ENCODE data around the gene TRAPPC14.

The TRAPPC14 gene

DNA sequence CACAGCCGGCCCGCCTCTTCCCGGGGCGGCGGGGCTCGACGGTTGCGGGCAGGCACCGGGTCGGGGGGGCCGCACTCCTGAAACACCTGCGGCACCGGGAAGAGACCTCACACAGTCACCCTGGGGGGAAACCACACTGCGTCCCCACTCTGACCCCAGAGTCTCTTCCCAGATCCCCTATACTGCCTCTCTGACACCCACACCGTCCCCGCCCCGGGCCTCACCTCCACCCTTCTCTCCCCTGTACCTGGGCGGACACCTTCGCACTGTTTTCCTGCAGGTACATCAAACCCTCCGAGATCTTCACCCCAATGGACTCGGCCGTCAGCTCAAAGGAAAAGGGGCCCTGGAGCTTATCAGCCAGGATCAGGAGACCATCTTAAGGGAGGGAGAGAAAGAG lies 13.3 kb upstream of the TRAPPC14 start:
- DNase-seq = no peak

DNA sequence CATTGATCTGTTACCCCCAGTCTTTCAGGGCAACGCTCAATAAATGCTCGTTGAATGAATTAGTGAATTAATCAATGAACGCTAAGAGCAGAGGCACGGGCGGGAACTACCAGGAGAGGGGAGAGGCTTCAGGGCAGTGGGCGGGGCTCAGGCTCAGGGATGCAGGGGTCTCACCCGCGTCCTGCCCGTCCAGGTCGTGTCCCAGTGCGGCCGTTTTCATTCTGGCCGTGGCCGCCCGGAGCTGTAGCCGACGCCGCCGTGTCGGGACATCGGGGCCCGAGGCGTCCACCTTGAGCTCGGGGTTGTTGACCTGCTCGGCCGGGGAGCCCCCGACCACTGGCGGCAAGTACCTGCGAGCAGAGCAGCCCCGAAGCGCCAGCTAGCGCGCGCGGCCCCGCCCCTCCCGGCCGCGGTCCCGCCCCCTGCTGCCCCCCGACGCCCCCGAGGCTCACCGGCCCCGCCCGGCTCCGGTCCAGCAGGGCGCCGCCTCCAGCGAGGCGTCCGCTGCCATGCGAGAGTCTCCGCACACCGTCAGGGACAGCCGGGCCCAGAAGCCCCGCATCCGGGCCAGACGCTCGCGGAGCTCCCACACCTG lies 12.7 kb upstream of the TRAPPC14 start:
- DNase-seq = no peak

DNA sequence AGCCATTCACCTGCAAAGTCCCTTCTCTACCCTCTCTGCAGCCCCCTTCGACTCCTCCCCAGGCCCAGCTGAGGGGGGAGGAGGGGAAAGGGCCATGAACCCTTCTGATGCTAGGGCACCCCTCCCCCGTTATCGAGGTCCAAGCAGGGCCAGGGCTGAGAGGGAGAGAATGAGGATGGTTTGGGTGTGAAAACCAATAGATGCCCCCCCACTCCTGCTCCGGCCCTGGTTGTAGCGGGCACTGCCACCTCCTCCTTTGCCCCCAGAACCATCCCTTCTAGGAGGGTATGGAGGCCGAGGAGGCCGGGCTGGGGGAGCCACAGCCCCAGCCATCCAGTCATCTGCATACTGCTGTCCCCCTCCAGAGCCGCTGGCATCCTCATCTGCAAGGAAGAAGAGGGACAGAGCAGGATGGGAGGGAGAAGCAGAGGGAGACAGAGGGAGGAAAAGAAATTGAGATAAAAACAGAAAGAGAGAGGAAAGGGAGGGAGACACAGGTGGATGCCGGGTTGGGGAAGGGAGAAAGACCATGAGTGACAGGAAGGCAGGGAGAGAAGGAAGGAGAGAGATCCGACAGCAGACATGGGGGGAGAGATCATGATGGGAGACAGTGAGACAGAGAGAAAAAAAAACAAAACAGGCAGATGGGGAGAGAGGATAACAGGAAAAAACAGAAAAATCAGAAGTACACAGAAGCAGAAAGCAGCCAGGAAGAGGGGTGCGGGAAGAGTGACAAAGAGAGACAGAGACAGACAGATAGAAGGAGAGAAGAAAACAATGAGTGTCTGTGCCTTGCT lies 11.8 kb upstream of the TRAPPC14 start:
- DNase-seq = no peak

DNA sequence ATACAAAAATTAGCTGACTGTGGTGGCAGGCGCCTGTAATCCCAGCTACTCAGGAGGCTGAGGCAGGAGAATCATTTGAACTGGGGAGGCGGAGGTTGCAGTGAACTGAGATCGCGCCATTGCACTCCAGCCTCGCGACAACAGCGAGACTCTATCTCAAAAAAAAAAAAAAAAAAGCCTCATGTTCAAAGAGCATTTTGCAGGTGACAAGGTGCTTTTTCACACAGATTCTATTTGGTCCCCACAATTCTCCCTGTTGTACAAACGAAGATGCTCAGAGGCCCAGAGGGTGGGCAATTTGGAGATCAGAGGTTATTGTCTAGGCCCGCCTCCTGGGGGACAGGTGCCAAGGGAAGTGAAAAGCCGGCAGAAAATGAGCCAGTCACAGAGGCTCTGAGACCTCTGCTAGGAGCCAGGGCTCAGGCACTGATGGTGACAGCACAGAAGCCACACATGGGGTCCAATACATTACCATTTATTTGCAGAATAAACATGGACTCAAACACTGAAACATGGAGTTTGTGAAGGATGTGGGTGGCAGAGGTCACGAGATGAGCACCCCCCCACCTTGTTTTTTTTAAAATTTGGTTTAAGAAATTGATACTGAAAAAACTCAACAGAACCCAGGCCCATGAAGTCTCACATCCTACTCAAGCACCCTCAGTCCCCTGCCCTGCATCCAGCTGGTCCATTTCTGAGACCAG lies 10.8 kb upstream of the TRAPPC14 start:
- no peak for DNase-seq

DNA sequence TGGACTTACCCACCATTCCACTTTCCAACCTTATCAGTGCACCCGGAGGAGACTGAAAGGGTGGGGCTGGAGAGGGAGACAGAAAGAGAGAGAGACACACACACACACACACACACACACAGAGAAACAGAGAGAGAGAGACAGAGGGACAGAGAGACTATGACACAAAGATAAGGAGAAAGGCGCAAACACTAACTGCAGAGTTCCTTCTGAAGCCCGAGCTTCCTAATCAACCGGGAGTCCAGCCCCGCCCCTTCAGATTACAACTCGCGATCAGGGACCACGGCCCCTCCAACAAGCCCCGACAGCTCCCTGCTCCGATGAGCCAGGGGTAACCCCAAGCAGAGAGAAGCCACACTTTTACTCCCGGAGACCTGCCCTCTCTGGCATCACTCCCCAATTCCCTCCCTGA lies 9.4 kb upstream of the TRAPPC14 start:
- DNase-seq = no peak

DNA sequence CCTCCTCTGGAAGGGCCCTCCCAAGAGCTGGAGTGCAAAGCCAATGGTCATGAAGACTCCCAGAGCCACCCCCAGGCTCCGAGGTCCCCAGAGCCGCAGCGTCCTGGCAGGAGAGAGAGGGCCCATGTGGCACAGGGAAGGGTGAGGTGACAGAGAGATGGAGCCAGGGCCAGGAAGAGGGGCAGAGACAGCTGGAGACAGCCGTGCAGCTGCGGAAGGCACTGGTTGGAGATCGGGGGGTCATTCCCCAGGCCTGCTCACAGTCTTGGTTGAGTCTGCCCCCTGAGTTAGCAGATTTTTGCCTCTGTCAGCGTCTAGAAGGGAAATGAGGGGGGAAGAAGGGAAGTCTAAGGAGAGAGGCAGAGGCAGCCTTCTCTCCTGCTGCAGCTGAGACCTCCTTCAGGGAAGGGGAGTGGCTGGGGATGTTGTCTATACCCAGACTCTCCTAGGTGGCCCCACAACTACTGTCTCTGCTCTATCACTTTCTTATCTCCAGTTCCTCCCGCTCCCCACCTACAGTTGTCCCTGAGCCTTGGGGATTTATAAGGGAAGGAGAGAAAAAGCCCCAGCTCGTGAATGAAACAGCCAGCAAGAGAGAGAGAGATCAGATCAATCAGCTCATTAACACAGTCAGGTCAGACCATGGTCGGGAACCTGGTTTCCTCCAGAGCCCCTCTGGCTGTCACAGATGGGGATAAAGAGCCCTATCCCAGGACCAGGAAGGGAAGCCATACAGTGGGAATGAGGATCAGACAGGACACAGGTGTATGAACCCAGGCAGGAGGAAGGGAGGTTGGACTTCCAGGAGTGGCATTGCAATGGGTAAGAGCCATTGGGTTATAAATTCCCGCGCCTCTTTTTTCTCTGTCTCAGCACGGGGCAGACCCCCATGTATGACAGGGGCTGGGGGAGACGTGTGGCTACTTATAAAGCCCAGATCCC lies 8.7 kb upstream of the TRAPPC14 start:
- DNase-seq = no peak

DNA sequence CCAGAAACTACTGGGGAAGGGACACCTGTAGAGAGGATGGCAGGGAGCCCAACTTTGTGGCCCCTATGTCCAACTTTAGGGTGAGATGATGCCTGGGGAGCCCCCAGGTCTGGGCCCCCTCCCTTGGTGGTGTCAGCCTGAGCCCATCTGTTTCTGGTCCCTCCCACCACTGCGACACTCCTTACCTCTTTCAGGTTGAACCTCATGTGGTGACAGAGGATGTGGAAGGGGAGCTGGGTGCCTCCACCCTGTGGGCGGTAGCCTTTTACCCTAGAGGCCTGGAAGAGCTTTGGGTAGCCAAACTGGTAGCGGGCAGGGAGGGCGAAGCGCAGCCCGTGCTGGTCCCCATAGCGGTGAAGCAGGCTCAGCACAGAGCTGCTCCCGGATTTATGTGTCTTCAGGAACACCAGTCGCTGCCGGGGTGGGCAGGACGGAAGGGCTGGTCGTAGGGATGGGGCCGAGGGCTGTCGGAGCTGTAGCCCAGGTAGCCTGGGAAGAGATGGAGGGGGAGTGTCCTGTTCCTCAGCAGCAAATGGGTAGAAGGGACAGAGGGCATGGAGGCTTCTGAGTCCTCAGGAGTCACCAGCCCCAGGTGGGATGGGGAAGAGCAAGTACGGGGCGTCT lies 7.9 kb upstream of the TRAPPC14 start:
- no peak for DNase-seq

DNA sequence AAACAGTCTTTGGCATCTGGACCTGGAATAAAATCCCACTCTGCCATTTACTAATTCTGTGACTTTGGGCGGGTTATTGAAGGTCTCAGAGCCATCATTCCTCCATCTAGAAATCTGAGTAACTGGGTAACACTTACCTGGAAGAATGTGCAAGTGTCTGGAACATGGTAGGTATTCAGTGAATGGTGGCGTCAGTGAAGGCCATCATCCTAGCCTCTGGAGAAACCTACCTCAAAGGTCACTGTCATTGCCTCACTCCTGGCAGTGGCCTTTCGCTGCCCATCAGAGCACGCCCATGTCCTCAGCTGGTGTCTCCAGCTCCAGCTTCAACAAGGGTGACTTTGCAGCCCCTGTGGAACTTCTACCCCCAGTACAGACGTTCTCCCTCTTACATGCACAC lies 5.3 kb upstream of the TRAPPC14 start:
- no peak for DNase-seq

DNA sequence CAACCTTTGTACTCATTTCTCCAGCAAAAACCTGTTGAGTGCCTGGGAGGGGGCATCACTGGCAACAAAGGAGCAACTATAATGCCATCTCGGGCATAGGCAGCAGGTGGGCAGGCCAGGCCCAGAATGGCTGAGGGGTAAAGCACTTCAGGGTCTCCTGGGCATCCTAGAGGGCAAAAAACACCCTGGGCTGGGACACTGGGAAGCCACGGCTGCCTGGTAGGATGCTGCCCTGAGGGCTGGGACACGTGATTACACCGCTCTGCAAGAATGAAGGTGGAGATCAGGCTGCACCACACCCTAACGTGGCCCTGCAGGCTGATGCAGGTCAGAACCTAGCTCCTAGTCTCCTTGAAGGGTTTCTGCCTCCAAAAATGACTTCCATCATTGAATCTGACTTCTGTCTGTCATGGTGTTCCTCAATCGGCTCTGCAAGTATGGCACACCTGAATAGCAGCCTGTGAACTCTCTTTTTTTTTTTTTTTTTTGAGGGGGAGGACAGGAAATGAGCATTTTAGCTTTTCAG lies 4.5 kb upstream of the TRAPPC14 start:
- DNase-seq = no peak

DNA sequence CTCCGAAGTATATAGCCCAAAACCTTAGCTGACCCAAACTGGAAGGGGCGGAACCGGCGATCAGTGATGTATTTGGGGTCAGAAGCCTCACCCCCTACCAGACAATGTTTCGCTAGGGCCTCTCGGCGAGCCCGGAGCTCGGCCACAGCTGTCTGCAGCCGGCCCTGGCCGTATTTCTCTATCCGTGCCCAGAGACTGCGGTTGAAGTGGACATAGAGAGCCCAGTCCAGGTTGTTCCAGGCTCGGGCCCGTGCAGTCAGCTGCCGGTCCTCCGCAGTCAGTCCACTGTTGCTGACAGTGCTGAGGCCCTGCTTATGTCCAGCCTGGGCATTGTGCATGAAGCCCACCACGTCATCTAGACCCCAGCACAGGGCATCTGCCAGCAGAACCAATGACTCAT lies 1.5 kb upstream of the TRAPPC14 start:
- DNase-seq = no peak

DNA sequence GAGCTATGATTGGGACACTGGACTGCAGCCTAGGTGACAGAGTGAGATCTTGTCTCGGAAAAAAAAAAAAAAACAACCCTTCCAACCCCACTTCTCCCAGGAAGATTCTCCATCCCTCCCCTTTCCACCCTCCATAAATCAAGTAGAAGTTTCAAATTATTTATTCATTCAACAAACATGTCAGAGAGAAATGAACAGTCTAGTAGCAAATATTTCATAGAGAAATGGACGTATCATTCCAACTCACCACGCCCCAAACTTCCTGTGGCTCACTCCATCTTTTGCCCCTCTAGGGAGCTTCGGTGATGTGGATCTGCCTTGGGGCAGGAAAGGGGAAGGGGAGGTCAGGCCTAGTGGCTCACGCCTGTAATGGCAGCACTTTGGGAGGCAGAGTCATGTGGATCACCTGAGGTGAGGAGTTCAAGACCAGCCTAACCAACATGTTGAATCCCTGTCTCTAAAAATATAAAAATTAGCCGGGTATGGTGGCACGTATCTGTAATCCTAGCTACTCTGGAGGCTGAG lies 638 bp upstream of the TRAPPC14 start:
- DNase-seq = no peak

DNA sequence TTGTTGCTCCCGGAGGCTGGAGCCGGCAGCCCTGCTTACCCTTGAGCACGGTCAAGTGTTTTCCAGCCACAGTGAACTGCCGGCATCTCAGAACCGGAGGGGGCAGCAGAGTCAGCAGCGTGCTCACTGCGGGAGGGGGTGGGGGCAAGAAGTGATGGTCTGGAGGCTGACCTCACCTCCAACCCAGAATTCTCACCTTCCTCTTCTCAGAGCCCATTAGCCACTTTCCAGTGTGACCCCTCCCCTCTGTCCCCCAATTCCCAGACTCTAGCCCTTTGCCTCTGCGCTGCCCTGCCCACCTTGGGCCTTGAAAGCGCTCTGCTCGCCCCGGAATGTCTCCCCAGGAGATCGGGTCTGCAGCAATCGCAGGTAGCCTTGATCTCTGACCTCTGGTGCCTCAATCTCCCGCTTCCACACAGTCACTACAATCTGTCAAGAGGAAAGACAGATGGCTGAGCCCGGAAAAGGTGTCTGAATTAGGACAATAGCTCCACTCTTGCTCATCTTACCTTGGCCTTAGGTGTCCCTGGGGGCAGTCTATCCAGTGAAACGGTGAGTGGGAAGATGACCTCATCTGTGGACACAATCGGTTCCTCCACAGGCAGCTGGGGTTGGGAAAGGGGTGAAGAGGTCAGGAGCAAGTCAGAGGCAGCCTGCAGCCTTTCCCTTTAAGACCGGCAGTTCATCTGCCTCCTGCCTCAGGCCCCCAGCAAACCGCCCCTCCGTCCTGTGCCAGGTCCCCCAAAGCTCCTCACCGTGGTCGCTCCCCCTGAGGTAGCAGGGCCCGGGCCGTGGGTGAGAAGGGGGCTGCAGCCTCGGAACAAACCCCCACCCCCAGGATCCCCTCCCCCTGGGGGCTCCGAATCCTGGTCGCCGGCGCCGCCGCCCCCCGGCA lies 942 bp downstream of the TRAPPC14 start:
- no peak for DNase-seq

DNA sequence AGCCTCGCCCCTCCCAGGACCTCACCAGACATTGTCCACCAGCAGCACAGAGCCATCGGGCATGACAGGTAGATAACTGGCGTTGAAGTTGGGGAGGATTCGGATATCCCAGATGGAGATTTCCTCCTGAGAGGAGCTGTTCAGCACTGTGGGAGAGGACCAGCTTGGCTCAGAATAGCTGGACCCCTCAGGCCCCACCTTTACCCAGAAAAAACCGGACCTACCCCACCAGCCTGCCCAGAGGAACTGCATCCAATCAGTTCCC lies 1.5 kb downstream of the TRAPPC14 start:
- no peak for DNase-seq

DNA sequence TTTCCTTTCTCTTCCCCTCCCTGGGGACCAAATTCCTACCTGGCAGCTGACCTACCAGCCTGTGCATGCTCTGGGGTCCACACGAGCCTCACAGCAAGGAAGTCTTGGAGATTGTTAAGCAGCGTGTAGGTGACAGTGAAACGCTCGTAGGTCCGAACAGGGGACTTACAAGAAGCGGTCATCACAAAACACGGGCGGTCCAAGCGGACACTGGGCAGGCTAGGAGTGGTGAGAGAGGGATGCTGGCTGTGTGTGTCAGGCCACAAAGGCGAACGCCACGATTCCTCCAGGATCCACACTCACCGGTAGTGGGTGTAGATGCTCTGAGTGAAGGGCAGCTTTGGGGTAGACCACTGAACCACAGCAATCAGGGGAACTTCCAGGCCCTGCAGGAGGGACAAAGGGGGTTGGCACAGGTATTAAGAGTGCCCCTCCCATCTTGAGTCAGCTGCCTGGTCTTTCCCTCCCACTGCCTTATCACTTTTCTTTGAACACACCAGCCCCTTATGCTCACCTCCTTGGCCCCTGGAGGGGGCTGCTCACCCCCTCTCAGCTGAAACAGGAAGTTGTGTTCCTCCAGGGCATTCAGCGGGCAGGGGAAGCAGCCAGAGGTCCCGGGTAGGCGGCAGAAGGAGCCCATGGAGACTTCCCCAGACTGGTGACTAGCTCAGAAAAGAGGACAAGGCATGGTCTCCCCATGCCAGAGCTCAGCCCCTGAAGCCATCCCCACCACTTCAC lies 2.0 kb downstream of the TRAPPC14 start:
- DNase-seq = no peak

DNA sequence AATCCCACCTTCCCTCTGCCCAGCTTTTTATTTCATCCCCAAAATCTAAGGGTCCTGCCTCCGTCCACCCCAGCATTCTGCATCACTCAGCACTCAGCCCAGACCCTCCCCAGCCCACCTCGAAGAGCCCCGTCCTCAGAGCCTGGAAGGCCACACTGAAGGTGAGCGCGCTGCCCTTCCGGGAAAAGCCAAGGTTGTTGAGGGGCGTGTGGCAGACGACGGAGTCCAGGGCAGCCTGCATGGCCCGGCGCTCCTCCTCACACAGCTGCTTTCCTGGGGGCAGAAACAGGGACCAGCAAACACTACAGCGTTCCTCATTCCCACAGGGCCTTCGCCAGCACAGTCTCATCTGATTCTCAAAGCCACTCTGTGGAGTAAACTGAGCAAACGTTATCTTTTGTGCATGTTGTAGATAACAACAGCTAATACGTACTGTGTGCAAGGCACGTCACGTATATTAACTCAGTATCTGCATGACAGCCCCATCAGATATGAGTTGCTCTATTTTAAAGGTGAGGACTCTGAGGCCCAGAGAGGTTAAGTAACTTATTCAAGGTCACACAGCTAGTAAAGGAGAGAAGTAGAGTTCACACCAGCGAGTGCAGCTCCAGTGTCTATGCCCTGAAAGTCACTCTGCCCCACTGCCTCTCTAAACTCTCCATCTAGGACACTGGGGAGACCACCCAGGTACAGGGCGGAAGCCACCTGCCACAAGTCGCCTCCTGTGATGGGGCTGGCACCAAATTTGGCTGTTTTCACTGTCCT lies 2.8 kb downstream of the TRAPPC14 start:
- no peak for DNase-seq

DNA sequence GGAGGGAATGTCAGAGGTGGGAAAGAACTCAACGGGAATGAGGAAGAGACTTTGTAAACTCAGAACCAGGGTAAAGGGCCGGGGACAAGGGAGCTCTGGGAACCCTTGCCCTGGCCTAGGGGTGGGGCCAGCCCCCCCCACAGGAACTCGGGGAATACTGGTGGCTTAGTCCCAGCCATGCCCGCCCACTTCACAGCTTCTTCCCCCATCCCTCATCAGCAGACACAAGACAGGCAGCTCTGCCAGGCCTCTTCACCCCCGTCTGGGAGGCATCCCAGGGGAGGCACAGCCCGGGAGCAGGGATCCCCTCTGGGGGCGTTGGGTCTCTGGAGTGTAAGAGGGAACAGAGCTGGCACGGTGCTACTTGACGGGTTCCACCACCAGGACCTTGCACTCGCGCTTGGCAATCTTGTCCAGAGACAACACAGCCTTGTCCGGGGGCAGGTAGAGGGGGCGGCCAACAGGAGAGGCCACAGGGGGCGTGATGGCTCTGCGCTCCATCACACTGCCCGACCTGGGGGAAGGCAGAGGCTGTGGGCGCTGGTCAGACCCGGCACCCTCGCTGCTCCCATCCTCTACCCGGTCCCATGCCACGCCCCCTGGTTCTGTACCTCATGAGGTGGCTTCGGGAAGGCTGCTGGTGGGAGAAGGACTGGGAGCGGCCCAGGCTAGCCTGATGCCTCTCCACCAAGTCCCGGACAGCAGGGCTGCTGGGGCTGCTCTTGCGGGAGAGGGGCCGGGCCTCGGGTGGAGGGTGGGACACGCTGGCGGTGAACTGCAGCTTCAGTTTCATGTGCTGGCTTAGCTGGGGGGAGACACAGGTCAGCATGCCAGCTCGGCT lies 3.7 kb downstream of the TRAPPC14 start:
- DNase-seq = no peak

DNA sequence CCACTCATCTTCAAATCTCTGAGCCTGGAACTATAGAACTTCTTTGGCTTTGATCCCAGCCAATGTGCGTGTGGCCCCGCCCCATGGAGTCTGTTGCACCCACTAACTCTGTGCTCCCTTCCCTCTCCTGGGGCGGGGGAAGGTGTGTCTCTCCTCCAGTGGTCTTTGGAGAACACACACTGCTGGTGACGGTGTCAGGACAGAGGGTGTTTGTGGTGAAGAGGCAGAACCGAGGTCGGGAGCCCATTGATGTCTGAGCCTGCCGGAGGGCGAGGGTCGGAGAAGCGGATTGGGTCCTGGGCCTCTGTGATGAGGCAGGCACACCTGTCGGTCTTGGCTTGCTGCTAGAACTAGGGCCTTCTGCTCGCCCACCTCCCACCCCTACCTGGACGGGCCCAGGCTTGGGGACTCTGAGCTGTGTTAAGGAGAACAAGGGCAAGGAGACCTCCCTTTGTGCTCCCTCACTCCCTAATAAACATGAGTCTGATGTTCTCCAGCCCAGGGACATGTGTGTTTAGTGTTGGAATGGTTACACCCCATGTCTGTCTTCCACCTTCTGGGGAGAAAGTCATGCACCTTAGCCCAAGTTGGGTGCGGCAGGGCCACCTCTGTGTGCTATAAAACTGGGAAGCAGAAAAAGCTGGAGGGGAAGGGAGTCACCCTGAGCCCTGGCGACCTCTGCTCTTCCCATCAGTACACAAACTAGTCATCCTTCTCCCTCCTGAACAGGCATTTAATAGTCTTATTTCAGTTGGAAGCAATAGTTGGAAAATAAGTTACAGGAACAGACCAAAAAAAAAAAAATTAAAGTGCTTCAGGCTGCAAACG lies 4.6 kb downstream of the TRAPPC14 start:
- DNase-seq = no peak

Data from NCI-H2081 treated with DMSO at 0.1 percent for 48 hours (cell line).